DMS53 treated with DMSO at 0.1 percent for 48 hours (cell line): ENCODE data around the gene ASAP2.

Experiments used
- DNase-seq: peaks from one replicate; lab custom pipeline; 2025; ENCODE audit not compliant: unreplicated experiment; lab: John Stamatoyannopoulos, UW

The ASAP2 gene

GRCh38 chr2:9271691-9272090 lies 65.1 kb downstream of the ASAP2 start:
- no peak for DNase-seq

DNA sequence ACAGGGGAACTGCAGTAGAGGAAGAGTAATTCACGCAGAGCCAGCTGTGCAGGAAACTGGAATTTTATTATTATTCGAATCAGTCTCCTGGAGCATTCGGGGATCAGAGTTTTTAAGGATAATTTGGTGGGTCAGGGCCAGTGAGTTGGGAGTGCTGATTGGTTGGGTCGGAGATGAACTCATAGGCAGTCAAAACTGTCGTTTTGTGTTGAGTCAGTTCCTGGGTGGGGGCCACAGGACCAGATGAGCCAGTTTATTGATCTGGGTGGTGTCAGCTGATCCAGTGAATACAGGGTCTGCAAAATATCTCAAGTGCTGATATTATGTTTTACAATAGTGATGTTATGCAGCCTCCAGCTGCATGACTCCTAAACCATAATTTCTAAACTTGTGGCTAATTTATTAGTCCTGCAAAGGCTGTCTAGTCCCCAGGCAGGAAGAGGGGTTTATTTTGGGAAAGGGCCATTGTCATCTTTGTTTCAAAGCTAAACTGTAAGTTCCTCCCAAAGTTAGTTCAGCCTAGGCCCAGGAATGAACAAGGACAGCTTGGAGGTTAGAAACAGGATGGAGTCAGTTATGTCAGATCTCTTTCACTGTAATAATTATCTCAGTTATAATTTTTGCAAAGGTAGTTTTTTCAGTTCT lies 67.0 kb downstream of the ASAP2 start:
- DNase-seq: no peak

DNA sequence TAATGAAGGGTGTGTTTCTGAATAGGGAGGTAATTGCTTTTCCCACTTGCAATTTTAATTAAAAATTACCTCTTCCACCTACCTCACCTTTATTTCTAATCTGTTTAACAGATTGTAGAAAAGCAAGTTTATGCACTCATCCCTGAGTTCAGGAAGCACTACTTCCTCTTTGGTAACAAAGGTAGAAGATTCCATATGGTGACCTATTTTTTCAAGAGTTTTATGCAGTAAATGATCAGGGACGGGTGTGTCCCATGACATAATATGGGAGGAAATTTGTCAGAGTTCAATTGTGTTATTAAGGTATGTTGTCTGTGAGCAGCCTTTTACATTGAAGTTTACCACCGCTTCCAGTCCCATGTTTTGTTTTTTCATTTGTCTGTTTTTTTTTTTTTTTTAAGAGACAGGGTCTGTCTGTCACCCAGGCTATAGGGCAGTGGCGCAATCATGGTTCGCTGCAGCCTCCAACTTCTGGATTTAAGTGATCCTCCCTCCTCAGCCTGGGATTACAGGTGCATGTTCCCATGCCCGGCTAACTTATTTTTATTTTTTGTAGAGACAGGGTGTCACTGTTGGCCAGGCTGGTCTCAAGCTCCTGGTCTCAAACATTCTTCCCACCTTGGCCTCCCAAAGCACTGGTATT lies 68.2 kb downstream of the ASAP2 start:
- DNase-seq: no peak

DNA sequence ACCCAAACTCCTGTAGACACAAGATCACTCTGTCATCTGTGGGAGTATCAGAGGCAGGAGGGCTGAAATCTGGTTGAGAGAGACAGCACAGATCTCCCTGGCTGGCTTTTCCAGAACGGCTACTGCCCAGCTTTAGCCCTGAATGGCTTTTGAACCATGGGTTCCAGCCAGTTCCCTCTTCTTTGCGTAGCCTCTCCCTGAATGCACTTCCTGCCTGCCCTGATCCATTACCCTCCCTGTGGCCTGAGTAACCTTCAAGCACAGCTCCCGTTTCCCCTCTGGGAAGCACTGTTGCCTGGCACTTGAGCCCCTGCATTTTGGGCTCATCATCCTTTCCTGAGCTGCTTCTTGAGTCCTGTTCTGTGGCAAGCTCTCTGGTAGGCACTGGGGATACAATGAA lies 68.8 kb downstream of the ASAP2 start:
- no peak for DNase-seq

- no peak for DNase-seq
These were observed 69.5 kb downstream of the ASAP2 start for GRCh38 chr2:9276074-9276473.

- DNase-seq: no peak
These were observed 70.4 kb downstream of the ASAP2 start for GRCh38 chr2:9276901-9277451.

- DNase-seq: no peak
These were observed 71.8 kb downstream of the ASAP2 start for GRCh38 chr2:9278439-9278838.

DNA sequence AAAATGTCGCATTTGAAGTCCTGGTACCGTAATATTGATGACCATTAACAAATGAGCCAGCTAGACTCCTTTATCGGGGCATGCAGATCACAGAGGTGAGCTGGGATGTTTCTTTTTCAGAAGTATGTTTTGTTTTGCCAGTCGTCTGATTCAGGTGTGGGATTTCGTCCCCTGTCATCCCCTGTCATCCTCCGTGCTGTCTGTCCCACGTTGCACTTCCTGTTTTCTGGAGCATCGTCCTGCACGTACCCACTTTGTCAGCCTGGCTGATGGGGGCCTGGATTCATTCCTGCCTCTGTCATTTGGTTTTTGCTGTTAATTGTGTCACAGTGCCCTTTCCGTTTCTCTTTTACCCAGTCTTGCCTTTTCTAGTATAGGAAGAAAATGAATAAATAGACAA lies 72.8 kb downstream of the ASAP2 start:
- DNase-seq: no peak

GRCh38 chr2:9280224-9280623 lies 73.6 kb downstream of the ASAP2 start:
- no peak for DNase-seq

- DNase-seq: no peak
These were observed 74.5 kb downstream of the ASAP2 start for GRCh38 chr2:9281145-9281544.

- no peak for DNase-seq
These were observed 75.8 kb downstream of the ASAP2 start for GRCh38 chr2:9282128-9283112.

- DNase-seq: no peak
These were observed 78.1 kb downstream of the ASAP2 start for GRCh38 chr2:9284521-9285297.

DNA sequence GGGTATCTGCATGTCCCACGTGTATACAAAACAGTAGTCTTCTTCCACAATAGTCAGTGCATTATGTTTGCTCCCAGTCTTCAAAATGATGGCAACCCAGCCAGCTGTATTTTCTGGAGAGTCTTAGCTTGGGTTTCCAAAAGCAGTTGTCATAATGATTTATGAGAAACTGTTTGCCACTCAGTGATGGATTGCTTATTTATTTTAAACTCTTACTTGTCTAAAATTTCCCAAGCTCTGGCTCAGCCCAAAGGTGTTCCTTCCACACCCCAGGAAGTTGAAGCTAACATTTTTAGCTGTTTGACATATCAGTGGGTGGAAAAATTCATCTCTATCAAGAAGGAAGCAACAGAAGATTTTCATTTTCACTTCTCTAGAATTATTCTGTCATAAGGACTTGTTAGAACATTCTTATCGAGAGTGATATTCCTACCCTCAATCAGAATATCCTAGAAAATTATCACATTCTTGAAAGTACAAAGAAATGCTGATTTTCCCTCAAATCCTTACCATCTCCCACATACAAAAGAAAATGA lies 78.8 kb downstream of the ASAP2 start:
- no peak for DNase-seq

GRCh38 chr2:9285921-9286320 lies 79.3 kb downstream of the ASAP2 start:
- no peak for DNase-seq

- DNase-seq: no peak
These were observed 80.2 kb downstream of the ASAP2 start for GRCh38 chr2:9286554-9287399.

- DNase-seq: no peak
These were observed 80.9 kb downstream of the ASAP2 start for GRCh38 chr2:9287400-9288045.

GRCh38 chr2:9288233-9288632 lies 81.6 kb downstream of the ASAP2 start:
- no peak for DNase-seq

- DNase-seq: no peak
These were observed 82.2 kb downstream of the ASAP2 start for GRCh38 chr2:9288681-9289338.

- DNase-seq: no peak
These were observed 84.7 kb downstream of the ASAP2 start for GRCh38 chr2:9291331-9291730.
